Endometrial microvascular endothelial cells (primary cell): ENCODE data around the gene KCNMA1. TPM values are rescaled to one million over a fixed set of nuclear protein-coding genes. Genes with fewer than 3 reads are reported as not detected.
"Not testable (repeated sequence)": the region's sequence is repeated elsewhere in the genome, so short reads cannot be mapped to it uniquely, and the experiment has no call there.

Experiments used
- in situ Hi-C: cut with HindIII; loops from 2 replicates; pipeline ENCODE4 v1.10.0; 2017; ENCODE audit warnings: low sequenced_read_pairs, low pct_unique_long_range_greater_than_20kb; ENCODE audit errors: inconsistent ontology term
- total RNA-seq: library from RNA; depleted of rRNA; stranded (reverse); fragments of >200 nt; gene quantifications from one replicate; pipeline ENCODE4 v1.2.3, GENCODE V29; 2015; ENCODE audit errors: inconsistent ontology term

KCNMA1 gene
- total RNA-seq, 1 donor from 2014 or later: 0.09 TPM

DNA sequence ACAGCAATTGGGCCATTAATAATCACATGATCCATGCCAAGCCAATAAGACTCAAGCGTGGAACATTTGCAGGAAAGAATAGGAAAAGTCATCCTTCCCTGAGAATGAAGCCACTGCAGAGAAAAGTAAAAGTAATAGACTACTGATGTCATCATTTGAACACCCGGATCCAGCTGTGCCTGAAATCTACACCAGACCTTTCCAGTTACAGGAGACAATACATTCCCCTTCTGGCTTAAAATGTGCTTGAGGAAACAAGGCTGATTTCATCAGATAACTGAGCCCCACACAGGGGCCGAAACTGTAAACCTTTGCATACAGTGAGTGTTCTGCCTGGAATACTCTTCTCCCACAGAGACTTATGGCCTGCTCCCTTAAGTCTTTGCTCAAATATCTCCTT is 232.8 kb downstream of the KCNMA1 start:
- in situ Hi-C loops: no loop called here

DNA sequence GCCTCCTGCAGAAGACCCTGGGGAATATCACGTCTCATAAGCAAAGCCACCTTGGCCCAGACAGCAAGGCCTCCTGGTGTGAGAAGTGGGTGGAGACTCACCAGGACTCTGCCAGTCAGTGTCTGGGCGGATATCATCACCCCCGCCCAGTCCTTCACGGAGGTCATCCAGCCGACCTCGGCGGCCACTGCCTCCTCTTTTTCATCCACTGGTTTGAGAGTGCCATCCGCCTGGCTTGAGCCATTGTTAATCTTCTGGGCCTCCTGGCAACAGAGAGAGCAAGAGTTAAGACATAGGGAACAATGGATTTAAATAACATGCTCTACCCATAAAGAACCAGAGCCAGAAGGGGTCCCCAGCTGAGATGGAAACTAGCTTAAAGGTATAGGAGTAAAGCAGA is 233.8 kb downstream of the KCNMA1 start:
- in situ Hi-C loops: no loop called here

DNA sequence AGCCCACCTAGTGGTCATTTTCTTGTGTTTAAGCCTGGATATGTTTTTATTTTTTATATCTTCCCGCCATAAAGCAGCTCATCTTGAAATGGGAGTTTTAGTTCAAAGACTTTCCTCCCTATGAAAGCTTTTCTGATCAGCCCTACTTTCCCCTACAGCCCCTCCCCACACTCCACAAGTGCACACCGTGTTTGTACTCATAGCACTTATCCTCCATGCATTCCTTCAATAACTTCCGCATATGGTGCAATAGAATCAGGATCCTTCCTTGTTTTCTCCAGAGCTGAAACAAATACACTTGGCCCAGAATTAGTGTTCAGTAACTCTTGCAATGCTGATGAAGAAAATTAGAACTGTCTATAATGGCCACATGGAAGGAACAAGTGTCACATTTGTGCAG is 235.9 kb downstream of the KCNMA1 start:
- in situ Hi-C loops: no loop called here

DNA sequence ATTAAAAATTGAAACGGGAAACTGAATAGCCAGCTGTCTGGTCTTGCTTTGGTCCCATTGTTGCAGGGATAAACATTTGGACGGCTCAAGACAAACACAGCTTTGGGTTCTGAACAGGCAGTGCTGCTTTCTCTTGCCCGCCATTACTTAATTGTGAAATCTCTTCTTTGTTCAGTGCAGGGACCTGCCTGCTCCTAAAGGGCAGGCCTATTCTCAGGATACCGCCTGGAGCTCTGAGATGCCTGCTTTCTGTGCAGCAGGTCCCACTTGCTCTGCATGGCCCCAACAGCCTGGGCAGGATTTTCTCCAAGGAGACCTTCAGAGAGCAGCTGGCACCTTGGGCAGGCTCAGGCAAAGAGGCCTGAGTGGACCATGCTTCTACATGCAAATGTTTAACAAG is 237.6 kb downstream of the KCNMA1 start:
- in situ Hi-C loops: no loop called here

DNA sequence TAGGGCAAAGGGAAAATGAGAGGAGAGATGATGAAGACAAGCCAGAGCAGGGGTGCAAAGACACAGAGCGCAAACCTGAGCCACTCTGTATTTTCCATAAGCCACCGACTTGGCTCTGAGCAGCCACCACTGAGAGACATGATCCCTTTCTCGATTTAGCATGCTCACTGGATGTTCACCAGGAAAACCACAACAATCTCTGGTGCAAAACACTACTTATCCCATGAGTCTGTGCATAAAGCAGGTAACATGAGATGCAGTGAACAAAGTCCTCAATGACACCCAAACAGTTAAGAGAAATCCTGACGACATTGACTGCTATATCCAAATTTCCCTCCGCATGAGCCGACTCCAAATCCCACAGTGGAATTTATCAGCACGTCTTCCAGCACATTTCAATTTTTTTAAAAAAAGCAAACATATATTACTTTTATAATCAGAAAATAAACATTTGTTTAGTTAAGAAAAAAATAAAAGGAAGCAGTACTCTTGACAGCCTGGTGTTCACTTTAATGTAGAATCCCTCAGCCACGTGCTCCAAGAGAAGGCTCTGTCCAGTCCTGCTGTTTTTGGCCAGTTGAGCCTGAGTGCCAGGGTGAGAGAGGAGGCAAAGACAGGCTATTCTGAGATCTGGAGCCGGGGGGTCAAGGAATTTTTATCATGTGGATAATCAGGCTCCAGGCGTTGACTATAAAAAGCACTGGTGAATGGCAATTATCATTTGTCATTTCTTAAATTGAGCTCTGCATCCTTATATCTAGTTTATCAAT is 238.4 kb downstream of the KCNMA1 start:
- in situ Hi-C loops: no loop called here

DNA sequence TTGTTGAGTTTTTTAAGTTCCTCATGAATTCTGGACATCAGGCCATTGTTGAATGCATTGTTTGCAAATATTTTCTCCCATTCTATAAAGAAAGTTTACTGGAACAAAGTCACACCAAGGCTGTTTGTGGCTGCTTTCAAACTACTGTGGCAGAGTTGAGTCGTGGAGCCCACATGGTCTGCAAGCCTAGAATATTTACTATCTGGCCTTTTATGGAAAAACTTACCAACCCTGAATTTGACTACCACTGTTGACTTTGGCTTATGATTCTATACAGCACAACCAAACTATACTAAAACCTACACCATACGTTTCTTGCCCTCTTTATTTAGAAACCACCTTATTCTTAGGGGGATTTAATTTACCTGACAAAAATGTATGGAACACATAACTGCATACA is 239.1 kb downstream of the KCNMA1 start:
- in situ Hi-C loops: no loop called here

DNA sequence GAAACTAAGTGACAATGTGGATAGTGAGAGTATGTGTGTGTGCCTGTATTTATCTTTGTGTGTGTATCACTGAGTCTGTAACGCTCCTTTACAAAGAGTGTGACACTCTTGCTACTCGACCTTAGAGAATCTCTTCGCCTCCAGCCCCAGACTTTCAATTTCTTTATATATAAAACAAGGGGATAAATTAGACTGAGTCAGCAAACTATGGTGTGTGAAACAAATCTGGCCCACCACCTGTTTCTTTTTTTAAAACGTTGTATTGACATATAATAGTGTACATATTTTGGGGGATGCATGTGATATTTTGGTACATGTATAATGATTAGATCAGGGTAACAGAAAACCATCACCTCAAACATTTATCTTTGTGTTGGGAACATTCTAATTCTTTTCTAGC is 240.5 kb downstream of the KCNMA1 start:
- in situ Hi-C loops: no loop called here

DNA sequence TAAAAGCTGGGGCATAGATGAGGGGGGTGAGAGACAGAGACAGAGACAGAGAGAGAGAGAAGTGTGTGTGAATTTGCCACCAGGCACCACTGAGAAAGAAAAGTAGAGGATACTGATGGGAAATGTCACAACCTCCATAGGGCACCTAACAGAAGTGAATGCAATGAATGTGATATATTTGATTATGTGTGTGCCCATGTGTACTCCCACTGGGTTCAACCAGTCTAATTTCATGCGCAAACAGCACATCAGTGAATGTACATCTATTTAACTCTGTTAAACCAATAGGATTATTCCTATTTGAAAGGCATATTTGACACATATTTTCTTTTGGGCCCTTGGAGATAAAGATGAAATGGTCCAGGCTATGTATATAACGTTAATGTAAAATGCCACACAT is 241.3 kb downstream of the KCNMA1 start:
- in situ Hi-C loops: no loop called here

DNA sequence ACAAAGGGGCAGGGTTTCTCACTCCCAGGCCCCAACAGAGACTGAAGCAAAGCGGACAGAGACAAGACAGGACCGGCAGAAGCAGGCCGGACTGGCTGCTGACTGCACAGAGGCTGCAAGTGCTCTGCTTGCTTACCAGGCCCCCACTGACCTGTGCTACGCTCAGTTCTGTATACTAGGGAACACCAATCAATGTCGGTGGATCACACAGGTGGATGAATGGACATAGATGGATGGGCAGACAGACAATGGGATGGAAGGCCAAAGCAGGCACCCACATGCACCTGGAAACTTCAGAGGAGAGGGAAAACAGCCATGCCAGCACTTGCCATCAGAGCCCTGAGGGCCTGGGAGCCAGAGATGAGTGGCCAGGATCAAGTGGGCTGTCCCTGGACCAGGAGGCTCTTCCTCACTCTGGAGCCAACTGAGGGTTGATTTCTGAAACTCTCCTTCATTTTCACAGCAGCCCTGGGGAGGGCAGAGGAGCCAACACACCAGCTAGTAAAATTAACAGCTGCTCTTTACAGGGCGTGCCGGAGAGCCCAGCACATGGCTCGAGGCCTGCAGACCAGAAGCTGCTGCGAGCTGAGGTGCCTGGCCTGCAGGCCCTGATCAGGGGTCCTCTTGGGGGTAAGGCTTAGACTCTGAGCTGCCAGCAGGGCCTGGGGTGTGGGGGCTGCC is 243.6 kb downstream of the KCNMA1 start:
- in situ Hi-C loops: no loop called here

DNA sequence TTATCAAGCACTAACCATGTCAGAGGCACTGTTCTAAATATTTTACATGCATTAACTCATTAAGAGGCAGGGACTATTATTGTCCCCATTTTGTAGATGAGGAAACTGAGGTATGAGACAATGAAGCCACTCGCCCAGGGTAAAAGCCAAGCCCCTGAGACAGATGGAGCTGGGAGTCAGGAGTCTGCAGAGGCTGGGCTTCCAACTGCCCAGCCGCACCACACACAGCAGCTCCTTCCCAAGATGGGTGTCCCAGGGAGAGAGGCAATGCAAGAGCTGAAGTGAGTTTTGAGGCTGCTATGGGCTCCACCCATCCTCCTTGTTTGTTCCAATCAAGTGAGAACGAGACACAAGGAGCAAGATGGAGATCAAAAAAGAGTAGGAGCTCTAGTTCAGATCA is 244.2 kb downstream of the KCNMA1 start:
- in situ Hi-C loops: no loop called here

DNA sequence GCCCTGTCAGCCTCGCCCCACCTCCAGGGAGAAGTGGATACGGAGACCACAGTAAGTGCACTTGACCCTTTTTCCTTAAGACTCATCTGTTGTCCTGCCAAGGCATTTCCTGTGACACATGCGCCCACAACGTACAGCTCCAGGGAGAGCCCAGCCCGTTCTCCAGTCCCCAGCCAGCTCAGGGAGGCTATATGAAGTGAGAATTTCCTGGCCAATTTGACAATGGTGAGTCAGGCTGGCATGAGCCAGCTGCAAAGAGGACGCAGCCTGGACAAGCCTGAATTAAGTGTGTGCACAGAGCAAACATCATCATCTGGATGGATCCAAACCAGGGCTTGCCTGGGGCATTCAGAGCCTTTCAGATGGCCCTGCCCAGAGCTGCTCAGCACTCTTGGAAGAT is 244.8 kb downstream of the KCNMA1 start:
- in situ Hi-C loops: no loop called here

DNA sequence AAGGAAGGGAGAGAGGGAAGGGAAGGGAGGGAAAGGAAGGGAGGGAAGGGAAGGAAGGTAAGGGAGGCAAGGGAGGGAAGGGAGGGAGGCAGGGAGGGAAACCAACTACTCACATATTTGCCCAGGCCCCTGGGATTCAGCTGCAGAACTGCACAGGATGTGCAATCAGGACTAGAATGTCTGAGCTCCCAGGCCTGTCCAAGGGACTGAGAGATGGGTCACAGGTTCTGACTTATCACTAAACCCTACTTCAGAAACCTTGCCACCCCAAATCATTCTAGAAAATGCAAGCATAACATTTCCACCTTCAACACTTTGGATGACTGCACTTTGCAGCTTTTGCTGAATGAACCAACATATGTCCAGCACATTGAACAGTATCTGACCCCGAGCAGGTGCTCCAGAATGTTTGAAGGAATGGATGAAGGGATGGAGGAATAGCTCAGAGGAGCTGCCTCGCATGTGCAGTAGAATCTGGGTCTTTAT is 245.3 kb downstream of the KCNMA1 start:
- in situ Hi-C loops: no loop called here

DNA sequence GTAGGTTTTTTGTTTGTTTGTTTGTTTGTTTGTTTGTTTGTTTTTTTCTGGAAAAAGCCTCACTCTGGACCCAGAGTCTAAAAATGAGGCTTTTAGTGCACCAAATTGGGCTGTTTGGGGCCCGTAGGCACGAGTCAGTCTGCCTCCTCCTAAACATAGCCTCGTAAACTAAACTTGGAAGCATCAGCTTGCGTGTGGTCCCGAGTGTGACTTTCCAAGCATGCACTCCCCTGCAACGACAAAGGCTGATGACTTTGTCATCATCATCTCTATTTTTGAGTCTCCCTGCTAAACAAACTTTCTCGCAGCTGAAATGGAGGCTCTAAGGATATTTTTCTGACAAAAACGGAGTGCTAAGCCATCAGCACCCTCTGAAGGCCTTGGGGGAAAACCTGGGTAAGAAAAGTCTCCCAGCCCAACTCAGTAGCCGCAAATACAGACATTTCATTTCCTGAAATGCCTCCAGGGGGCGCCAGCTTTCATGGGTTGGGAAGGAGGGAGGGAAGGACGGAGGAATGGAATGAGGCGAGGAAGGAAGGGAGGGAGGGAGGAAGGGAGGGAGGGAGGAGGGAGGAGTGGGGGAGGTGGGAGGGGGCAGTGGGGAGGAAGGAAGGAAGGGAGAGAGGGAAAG is 245.9 kb downstream of the KCNMA1 start:
- in situ Hi-C loops: no loop called here

DNA sequence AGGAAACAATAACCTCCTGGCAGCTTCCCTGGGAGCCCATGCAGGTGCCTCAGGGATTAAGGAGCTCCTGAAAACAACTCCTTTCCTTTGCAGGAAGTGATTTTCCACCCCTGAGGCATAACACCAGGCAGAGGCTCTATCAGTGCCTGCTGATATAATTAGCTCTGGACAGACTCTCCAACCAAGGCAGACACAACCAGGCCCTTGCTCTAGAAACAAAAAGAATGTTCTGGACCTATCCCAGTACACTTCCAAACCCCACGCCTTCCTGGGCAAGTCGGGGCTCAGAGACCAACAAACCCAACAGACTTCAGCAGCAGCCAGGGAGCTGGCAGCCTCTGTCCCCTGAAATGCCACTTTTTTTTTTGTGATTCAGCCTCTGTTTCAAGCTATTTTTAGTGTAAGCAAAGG is 247.1 kb downstream of the KCNMA1 start:
- in situ Hi-C loops: no loop called here

DNA sequence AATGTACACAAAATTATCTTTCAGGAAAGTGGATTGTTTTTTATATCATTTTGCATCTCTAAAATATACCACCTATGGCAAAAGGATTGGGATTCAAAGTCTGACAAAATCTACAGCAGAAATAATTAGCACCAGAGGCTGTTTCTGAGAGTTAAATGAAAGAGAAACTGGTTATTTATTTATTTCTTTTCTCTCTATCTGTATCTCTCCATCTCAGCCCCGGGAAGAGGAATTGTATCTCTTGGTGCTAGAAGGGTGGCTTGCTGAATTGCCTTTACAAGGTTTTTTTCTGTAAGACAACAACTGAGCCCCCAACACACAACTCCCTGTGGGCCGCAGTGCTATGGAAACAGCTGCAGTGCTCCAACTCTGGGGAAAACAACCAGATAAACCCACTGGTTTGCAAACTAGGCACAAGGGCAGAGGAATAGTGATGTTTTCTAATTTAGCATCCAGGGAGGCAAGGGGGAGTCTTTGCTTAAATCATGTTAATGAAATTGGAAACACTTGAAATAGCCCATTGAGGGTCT is 249.0 kb downstream of the KCNMA1 start:
- in situ Hi-C loops: no loop called here

DNA sequence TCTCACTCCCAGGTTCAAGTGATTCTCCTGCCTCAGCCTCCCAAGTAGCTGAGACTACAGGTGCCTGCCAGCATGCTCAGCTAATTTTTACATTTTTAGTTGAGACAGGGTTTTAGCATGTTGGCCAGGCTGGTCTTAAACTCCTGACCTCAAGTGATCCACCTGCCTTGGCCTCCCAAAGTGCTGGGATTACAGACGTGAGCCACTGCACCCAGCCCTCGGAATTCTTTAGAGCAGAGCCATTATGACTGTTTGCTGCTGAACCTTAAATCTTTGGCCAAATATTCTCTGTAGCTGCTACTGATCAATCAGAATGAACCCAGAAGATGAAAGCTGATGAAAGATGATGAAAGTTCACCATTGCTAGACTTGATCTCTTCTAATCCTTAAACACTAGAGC is 249.9 kb downstream of the KCNMA1 start:
- in situ Hi-C loops: not testable (repeated sequence)

DNA sequence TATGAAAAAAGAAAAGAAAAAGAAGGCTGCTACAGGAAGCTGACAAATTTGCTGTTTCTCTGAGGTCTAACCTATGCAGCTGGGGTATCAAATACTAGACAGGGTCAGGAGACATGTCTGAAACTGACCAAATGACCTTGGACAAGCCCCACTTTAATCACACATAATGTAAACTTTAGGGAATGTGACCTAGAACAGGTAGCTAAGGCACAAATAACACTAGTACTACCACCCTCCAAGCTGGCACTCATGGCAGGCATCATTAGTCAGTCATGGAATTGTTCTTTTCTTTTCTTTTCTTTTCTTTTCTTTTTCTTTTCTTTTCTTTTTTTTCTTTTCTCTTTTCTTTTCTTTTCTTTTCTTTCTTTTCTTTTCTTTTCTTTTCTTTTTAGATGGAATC is 250.4 kb downstream of the KCNMA1 start:
- in situ Hi-C loops: no loop called here

DNA sequence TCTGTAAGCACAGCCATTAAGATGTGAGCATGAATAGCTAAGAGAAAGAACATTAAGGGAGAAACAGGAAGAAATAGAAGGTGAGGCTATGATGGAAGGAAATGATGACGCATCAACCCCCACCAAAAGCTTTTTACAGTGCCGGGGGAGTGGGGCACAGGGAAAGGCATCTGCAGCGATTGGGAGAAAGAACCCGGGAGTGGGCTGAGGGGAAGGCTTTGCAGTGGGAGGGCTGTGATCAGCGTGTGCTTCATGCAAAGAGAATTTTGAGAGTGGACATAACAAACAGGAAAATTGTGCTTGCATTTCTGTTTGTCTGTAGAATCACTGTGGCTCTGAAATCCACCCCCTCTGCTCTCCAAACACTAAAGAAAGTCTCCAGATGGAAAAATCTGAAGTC is 250.8 kb downstream of the KCNMA1 start:
- in situ Hi-C loops: no loop called here

DNA sequence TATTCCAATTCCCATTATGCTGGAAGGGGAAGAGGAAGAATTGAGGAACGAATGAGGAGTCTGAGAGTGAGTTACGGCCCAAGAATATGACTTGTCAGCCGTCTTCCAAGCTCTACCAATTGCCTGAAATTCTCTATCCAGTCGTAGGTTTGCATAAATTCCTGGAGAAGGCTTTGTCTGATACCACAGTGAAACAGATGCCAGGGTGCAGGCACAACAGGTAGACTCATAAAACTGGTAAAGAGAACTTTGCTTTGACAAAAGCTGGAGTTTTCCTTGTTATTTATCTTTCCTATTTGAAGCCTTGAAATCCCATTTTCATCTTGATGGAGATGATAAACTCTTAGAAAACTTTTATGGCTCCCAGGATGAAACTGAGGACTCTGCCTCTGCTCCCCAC is 251.2 kb downstream of the KCNMA1 start:
- in situ Hi-C loops: no loop called here

DNA sequence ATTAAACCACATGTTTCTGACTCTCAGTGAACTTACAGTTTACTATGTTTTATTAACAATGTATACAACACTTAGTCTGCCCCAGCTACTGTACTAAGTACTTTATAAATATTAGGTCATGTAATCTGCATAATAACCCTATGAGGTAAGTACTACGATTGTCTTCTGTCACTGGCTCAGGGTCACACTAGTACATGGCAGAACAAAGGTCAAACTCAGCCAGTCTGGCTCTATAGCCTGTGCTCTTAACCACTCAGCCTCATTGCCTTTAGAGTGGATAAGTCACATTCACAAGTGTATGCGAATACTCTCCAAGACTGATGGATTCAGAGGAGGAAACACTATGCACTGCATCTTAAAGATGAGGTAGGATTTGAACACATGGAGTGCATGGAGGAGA is 252.3 kb downstream of the KCNMA1 start:
- in situ Hi-C loops: no loop called here
